Kidney (tissue), 14 donors: ENCODE measurements around the gene PCBD2. TPM values are rescaled to one million over a fixed set of nuclear protein-coding genes. Genes with fewer than 3 reads are reported as not detected.

Experiments
- DNase-seq, 5 donors: peaks; one replicate each; pipeline ENCODE4 v3.0.0-alpha.2; 2013 to 2020
- FAIRE-seq: peaks from 2 replicates; lab custom pipeline; 2012; peaks lifted over from hg19 to GRCh38; lab: Jason Lieb, UNC
- H3K27ac ChIP-seq, 2 donors: one replicate each; pipeline ENCODE4 v1.7.0; 2013; ENCODE audit warnings: low read depth in 2 of 2, low read length in 2 of 2, inconsistent platforms in 1 of 2
- H3K27me3 ChIP-seq: one replicate; pipeline ENCODE4 v1.7.1; 2013; ENCODE audit warnings: low read length, inconsistent platforms; ENCODE audit not compliant: control insufficient read depth, insufficient read depth
- H3K36me3 ChIP-seq, 3 donors: one replicate each; pipeline versions ENCODE4 v1.7.0 to v1.7.1; 2013; ENCODE audit warnings: low read length in 3 of 3, control low read depth in 1 of 3, inconsistent platforms in 1 of 3; ENCODE audit not compliant: insufficient read depth in 3 of 3, control insufficient read depth in 2 of 3
- H3K4me1 ChIP-seq, 3 donors: one replicate each; pipeline versions ENCODE4 v1.7.0 to v1.7.1; 2013; ENCODE audit warnings: low read length in 3 of 3, inconsistent platforms in 1 of 3, low read depth in 1 of 3; ENCODE audit not compliant: control insufficient read depth in 2 of 3, insufficient read depth in 2 of 3
- H3K4me3 ChIP-seq, 3 donors: one replicate each; pipeline versions ENCODE4 v1.7.0 to v1.8.1; 2013; ENCODE audit warnings: low read length in 3 of 3, control low read depth in 1 of 3, inconsistent platforms in 1 of 3
- H3K9ac ChIP-seq, 3 donors: one replicate each; pipeline versions ENCODE4 v1.7.0 to v1.7.1; 2013; ENCODE audit warnings: low read length in 3 of 3, control low read depth in 1 of 3, inconsistent platforms in 1 of 3
- H3K9me3 ChIP-seq, 3 donors: one replicate each; pipeline versions ENCODE4 v1.7.0 to v1.7.1; 2013; ENCODE audit warnings: low read length in 3 of 3, control low read depth in 1 of 3, inconsistent platforms in 1 of 3; ENCODE audit not compliant: control insufficient read depth in 2 of 3, insufficient read depth in 1 of 3
- CTCF ChIP-seq: IDR thresholded peaks from 3 replicates; pipeline ENCODE4 v1.5.1; 2012; ENCODE audit warnings: mild to moderate bottlenecking, moderate library complexity, borderline replicate concordance; ENCODE audit not compliant: insufficient read depth; ENCODE audit errors: extremely low read depth
- intact Hi-C: fragments of 100-400 bp; cut with DNase I; formaldehyde crosslinking; loops from one replicate; pipeline ENCODE4 v1.11.1; 2022
- polyA plus RNA-seq: library from polyadenylated mRNA; stranded (reverse); fragments of 350-450 nt; fragmentation: Illumina TruSeq; extraction: RNeasy Lipid Tissue Mini Kit (QIAGEN cat#74804); gene quantifications from one replicate; pipeline ENCODE4 v1.2.3, GENCODE V29; 2014; ENCODE audit warnings: low read depth, low replicate concordance; ENCODE audit not compliant: insufficient read depth
- total RNA-seq: library from RNA; stranded (reverse); fragmentation: NEBNext Ultra II Directional; extraction: Animal tissue kit (Norgen Biotek cat#: 25700); gene quantifications from one replicate; pipeline ENCODE4 v1.2.1, GENCODE V29; 2021
- donor health status: control.
- donor health status: control.
- donor health status: control.
- donor health status: control.
- donor health status: control.
- donor health status: DM: yes; HTN: yes; CAD: no.
- donor health status: Normal renal cell carcinoma (clear cell type).

The PCBD2 gene
- total and polyA plus RNA-seq, 2 donors from 2014 or later = 8.4 to 19.2 TPM

GRCh38 chr5:134992148-134992547, 87.2 kb downstream of the PCBD2 start:
- no peak for FAIRE-seq
- H3K4me3 ChIP-seq = no peak overlapping the region
- intact Hi-C loops = no loop called here

GRCh38 chr5:134993161-134993560, 88.2 kb downstream of the PCBD2 start:
- intact Hi-C loops = no loop called here
- H3K4me3 ChIP-seq = no peak overlapping the region
- H3K9ac ChIP-seq = no peak overlapping the region
- peaks cover 0 to 4% (median 0%) of the 10 kb centered on the region in 3 donors for H3K9me3 ChIP-seq
- no peaks in the 10 kb centered on the region for H3K4me1 ChIP-seq
- DNase-seq (no peak), FAIRE-seq (no peak)
- H3K36me3 ChIP-seq = no peaks in the 10 kb centered on the region
- no peaks in the 10 kb centered on the region for H3K27me3 ChIP-seq
- TF ChIP-seq CTCF = no peak
- H3K27ac ChIP-seq = no peak overlapping the region

More at GRCh38 chr5:134992148-134992547, 87.2 kb downstream of the PCBD2 start:
- no peak for TF ChIP-seq CTCF
- DNase-seq = no peak
- Histone ChIP-seq H3K9ac (no peak overlapping the region), H3K36me3 (no peaks in the 10 kb centered on the region), H3K27ac (no peak overlapping the region), H3K27me3 (no peaks in the 10 kb centered on the region), H3K9me3 (peaks cover 0 to 4% (median 0%) of the 10 kb centered on the region in 3 donors), H3K4me1 (no peaks in the 10 kb centered on the region)

GRCh38 chr5:134994560-134995156, 89.7 kb downstream of the PCBD2 start:
- H3K9me3 ChIP-seq = peaks cover 0 to 4% (median 0%) of the 10 kb centered on the region in 3 donors
- no peak overlapping the region for H3K4me3 ChIP-seq
- H3K4me1 ChIP-seq = no peaks in the 10 kb centered on the region
- H3K36me3 ChIP-seq = no peaks in the 10 kb centered on the region
- no peak overlapping the region for H3K27ac ChIP-seq
- no peak for DNase-seq
- no peaks in the 10 kb centered on the region for H3K27me3 ChIP-seq
- H3K9ac ChIP-seq = no peak overlapping the region
- FAIRE-seq = no peak
- intact Hi-C loops = no loop called here
- no peak for TF ChIP-seq CTCF
